Measurements from ENCODE around the gene DOCK4.

Gene DOCK4

DNA sequence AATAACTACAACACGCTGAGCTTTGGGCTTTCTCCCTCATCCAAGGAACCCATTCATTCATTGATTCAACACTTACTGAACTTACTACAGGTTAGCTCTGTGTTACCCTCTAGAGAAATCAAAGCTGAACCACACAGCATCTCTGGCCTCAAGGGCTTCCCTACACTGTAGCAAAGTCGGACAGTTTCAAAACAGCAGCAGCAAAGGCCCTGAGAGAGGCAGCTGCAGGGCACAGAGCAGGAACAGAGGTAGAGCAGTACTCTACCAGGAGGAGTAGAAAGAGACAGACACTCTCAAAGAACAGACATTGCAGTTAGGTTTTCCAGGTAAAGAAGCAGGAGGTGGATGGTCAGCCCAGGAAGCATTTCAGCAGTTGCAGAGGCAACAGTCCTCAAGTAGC, 16.1 kb downstream of the DOCK4 start:
- DNase-seq = no peak

GRCh38 chr7:112189691-112190090, 16.5 kb downstream of the DOCK4 start:
- no peak for DNase-seq

DNA sequence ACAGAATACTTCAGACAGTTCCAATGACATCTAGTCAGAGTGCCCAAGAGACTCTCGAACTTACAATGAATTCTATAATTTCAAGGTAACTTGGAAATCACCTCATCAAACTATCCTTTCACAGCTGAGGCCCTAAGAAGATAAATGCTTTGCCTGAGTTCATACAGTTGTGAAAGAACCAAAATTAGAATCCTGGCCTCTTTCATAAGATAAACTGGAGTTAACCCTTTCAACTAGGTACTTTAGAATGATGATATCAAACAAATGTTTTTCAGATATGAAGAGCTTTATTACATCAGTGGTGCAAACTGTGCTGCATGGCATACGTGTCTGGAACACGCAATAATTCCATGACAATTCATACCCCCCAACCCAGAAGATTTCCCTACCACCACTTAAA, 17.9 kb downstream of the DOCK4 start:
- DNase-seq = no peak

DNA sequence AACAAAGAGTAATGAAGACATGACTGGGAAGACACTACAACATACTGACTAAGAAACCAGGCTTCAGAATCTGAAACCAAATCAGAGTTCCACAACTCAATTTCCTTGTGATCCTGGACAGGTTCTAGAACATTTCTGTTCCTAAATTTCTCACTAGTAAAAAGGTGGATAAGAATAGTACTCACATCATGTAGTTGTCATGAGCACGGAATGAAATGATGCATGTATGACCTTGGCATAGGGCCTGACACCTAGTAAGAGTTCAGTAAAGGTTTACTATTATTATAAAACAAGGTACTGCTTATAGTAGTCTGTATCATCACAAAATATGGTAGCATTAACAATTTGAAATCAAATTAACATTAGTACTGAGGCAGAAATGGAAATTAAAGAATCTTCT, 19.9 kb downstream of the DOCK4 start:
- DNase-seq = no peak

GRCh38 chr7:112185005-112185834, 21.0 kb downstream of the DOCK4 start:
- DNase-seq = no peak

GRCh38 chr7:112184455-112184854, 21.7 kb downstream of the DOCK4 start:
- no peak for DNase-seq

GRCh38 chr7:112183266-112183665, 22.9 kb downstream of the DOCK4 start:
- DNase-seq = no peak

DNA sequence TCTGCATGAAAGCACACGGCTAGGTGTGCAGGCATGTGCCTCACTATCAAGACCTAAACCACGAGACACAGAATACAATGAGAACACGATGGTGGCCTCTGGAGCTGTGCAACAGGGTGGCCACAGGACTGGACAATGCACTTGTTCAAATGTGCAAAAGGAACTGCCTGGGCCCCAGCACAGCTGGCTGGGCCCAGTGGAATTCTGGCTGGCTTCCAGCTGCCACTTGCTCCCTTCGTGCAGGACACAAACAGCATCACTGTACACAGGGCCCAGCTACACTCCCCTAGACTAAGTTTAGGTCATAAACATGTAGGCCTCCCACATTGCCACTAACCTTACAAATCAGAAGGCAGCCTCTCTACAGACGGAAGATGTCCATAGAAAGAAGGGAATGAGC, 23.4 kb downstream of the DOCK4 start:
- DNase-seq = no peak

DNA sequence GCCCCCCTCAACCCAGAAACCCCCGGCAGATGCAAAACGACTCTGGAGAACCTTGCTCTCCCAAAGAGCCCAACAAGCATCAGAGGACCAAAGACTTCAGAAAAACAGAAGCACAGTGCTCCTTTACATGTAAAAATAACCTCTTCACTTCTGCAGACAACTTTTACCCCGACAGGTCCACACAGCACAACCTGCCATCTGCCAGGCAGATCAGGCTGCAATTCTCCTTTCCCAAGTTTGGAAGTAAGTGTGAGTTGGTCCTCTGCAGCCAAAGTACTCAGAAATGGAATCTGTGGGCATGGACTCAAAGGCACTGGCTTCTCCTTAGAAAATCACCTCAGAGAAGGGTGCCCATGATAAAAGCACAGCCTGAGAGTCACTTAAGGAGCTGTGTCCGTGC, 26.0 kb downstream of the DOCK4 start:
- no peak for DNase-seq

GRCh38 chr7:112176693-112177415, 29.3 kb downstream of the DOCK4 start:
- DNase-seq = no peak

DNA sequence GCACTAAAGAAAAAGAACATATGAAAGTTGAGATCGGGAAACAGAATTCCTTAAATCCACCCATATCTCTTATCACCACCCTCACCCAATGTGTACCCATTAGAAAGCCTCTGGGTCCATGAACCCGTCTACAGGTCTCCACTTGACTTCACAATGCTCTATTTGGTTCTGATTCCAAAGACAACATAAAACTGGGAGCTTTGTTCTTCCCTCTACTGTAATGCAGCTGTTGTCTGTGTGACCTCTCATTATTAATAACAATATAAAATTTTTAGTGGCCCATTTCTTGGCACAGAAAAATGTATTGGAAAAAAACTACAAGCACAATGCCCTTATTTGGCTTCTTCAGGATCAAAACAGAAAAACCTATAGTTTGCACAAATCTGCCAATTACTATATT, 30.0 kb downstream of the DOCK4 start:
- no peak for DNase-seq

DNA sequence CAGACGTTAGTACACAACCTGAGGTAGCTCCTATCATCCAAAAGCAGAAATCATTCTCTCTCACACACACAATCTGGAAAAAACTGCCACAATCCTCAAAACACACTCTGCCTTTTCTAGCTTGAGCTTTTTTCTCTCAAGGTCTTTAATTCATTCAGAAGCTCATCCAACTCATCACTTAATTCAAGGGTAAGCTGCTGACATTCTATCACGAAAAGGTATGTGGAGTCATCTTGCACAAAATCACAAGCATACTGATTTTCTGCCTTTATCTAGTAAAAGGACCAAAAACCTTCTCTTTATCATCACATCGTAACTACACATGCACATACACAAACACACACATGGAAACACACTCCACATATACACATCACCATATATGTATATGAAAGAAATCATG, 32.0 kb downstream of the DOCK4 start:
- no peak for DNase-seq

GRCh38 chr7:112173568-112173905, 32.7 kb downstream of the DOCK4 start:
- DNase-seq = no peak

DNA sequence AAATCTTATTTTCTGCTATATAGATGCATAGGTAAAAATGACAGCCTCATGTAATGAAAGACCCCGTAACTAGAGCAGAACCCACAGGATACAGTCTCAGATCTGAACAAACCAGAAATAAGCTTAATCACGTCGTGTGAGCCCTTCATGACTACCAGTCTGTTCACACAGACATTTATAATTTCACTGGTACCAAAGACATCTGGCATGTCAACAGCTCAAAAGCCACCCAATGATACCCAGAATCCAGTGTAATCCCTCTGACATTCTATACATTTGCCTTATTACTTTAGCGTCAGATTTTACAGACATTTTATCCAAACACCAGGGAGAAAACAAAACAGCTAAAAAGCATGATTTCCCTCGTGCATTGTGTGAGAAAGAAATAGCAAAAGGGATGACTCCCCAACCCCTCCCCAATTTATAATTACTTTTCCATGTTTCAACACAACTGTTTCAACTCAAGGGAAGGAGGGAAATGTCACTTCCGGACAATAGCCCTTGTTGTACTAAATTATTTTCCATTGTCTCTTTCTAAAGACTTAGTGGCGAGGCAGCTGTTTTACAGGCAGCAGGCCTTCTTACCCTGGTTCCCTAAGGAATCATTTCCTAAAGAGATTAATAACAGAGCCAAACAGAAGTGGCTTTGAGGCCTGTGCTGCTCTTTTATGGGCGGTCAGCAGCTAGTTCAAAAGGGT, 33.2 kb downstream of the DOCK4 start:
- no peak for DNase-seq

DNA sequence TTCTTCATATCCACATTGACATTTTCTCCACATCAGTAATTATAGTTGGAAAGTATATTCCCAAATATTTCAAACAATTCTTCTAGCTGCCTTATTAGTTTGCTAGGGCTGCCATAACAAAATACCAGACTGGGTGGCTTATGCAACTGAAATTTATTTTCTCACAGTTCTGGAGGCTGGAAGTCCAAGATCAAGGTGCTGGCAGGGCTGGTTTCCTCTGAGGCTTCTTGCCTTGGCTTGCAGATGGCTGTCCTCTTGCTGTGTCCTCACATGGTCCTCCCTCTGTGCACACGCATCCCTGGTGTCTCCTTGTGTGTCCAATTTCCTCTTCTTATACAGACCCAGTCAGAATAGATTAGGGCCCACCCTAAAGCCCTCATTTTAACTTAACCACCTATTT, 34.5 kb downstream of the DOCK4 start:
- DNase-seq = no peak

GRCh38 chr7:112168915-112169314, 37.3 kb downstream of the DOCK4 start:
- no peak for DNase-seq

- no peak for DNase-seq
These were observed 39.1 kb downstream of the DOCK4 start for GRCh38 chr7:112167147-112167546.

DNA sequence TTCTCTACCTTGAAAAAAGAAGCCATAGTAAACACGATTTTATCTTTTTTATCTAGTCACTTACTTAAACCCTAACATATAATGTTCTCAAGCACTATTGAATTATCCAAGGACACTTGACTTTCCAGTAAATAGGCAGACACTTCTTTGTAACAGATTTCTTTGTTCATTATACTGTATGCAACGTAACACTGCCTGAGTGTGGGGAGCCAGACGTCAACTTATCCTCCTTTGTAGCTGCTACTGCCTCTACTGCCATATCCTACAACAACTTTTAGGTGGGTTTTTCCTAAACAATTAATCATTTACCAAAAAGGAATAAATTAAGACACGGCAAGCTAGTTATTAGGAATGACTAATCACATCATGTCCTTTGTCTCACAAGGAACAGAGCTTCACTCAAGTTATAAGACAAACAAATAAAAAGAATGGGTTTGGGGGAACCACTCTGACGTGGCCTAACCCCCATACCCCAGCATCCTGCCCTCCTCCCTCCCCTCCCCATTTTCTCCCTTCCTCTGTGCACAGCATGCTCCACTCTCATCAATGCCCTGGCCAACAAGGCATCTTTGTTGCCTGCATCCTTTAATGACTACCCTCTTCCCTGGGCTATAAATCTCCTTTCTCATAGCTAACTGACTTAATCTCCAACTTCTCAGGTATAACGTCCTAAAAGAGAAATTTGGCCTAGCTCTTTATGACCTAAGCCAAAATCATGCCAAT, 43.3 kb downstream of the DOCK4 start:
- DNase-seq = peak; percentile 38

- DNase-seq = peak; percentile 34
These were observed 43.9 kb downstream of the DOCK4 start for GRCh38 chr7:112162142-112162766.

DNA sequence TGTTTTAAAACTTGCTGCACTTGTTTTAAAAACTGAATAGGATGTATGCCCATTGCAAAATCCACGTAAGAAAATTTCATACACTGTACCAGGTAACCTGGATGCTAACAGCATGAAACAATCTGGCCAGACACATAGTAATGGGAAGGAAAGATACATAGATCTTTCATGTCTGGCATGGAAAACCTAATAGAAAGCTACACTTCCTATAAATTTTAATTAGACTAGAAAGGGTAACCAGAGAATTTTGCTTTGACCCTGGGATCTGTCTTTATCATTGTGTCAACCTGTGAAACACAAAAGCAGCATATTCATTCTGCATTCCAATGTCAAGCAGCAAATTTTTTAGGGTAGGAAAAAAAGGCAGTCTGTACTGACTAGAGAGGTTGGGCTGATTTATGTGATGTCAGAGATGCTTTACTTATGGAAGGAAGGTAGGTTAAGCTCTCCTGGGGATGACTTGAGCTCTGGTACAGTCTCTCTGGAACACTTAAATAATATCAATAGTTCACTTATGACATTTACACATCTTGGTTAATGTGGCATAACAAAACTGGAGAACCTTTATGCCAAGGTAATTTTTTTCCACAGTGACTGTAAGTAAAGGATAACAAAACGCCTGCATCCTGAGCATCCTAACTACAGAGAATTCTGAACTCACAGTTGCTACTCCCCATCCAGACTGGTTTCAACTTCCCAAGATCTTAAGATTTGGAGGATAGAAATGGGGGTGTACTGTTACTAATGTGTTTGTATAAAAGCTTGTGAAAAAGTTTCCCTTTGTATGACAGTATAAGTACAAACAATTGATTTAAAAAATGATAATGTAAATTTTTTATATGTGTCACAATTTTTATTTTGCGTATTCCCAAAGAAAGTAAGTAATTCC, 44.7 kb downstream of the DOCK4 start:
- no peak for DNase-seq

DNA sequence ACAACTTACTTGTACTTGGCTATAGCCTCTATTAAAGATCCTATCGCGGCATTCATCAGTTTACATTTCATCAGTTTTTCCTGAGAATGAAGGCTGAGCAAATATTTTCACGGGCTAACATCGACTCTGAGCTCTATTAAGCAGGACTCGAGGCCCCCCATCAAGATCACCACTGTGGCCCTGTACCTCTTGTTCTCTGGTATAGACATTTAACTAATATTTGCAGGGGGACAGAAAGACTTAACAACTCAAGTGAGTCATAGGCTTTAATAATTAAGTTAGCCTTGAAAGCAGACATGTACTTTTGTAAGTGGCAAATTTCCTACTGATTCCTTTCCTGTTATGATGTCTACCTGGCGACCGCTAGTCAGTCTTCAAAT, 45.4 kb downstream of the DOCK4 start:
- DNase-seq = no peak
